IMR-90 (cell line): ENCODE results near the gene NPHP4. TPM values are rescaled to one million over a fixed set of nuclear protein-coding genes. Genes with fewer than 3 reads are reported as not detected.

Experiments used
- ATAC-seq: fragments of 200-7000 bp; cut with Tn5 transposase; 2 replicates; pipeline ENCODE4 v1.9.1; 2020; ENCODE audit warnings: low read depth, mild to moderate bottlenecking, moderate library complexity
- BruUV-seq: library from RNA; stranded (reverse); fragments of 400-500 nt; replicated peaks from 2 replicates; lab custom pipeline; 2021; lab: Mats Ljungman, UMichigan
- CTCF ChIA-PET: fragments of 300-600 bp; formaldehyde crosslinking; extraction: SDS; loops from one replicate; lab custom pipeline; 2021; ENCODE audit warnings: antibody characterized with exemption; lab: Yijun Ruan, JAX
- POLR2A ChIA-PET: fragments of 300-600 bp; sonication (Branson Sonifier 250); formaldehyde crosslinking; loops from one replicate; lab custom pipeline; 2022; ENCODE audit warnings: antibody characterized with exemption; ENCODE audit not compliant: unreplicated experiment; lab: Charles Lee
- DNase-seq: peaks from one replicate; pipeline ENCODE4 v3.0.0; 2013
- H2AFZ ChIP-seq: replicated peaks from 2 replicates; pipeline ENCODE3; 2013; ENCODE audit warnings: low read length, mild to moderate bottlenecking; ENCODE audit not compliant: poor library complexity
- H2AK5ac ChIP-seq: 2 replicates; pipeline ENCODE4 v1.6.1; 2013; ENCODE audit warnings: low read depth, low read length, inconsistent platforms
- H2AK9ac ChIP-seq: replicated peaks from 2 replicates; pipeline ENCODE3; 2013; ENCODE audit warnings: mild to moderate bottlenecking, low read depth, low read length, moderate library complexity; ENCODE audit not compliant: poor library complexity
- H2BK120ac ChIP-seq: 2 replicates; pipeline ENCODE4 v1.6.1; 2013; ENCODE audit warnings: low read depth, low read length, inconsistent platforms
- H2BK15ac ChIP-seq: 3 replicates; pipeline ENCODE4 v1.6.1; 2013; ENCODE audit warnings: low read depth, low read length, inconsistent platforms
- H2BK20ac ChIP-seq: 2 replicates; pipeline ENCODE4 v1.6.1; 2013; ENCODE audit warnings: low read depth, mild to moderate bottlenecking, inconsistent platforms, low read length, moderate library complexity
- H2BK5ac ChIP-seq: 2 replicates; pipeline ENCODE4 v1.6.1; 2013; ENCODE audit warnings: mild to moderate bottlenecking, low read depth, low read length, inconsistent platforms; ENCODE audit not compliant: poor library complexity, severe bottlenecking
- H3K14ac ChIP-seq: replicated peaks from 2 replicates; pipeline ENCODE4 v1.6.1; 2013; ENCODE audit warnings: low read depth, low read length, inconsistent platforms
- H3K18ac ChIP-seq: 2 replicates; pipeline ENCODE4 v1.6.1; 2013; ENCODE audit warnings: low read depth, low read length, control low read depth
- H3K23ac ChIP-seq: 2 replicates; pipeline ENCODE4 v1.6.1; 2013; ENCODE audit warnings: low read depth, low read length, inconsistent platforms
- H3K27ac ChIP-seq: 2 replicates; pipeline ENCODE4 v1.5.1; 2013; ENCODE audit warnings: mild to moderate bottlenecking, control low read depth, low read length; ENCODE audit not compliant: insufficient read depth
- H3K27me3 ChIP-seq: 2 replicates; pipeline ENCODE4 v1.6.1; 2013; ENCODE audit warnings: low read length; ENCODE audit not compliant: control insufficient read depth, insufficient read depth
- H3K36me3 ChIP-seq: 2 replicates; pipeline ENCODE4 v1.6.1; 2013; ENCODE audit warnings: low read length, mixed read lengths; ENCODE audit not compliant: control insufficient read depth, insufficient read depth
- H3K4ac ChIP-seq: 2 replicates; pipeline ENCODE4 v1.6.1; 2013; ENCODE audit warnings: low read depth, low read length, inconsistent platforms
- H3K4me1 ChIP-seq: 2 replicates; pipeline ENCODE4 v1.6.1; 2013; ENCODE audit warnings: low read length, mixed read lengths; ENCODE audit not compliant: control insufficient read depth, insufficient read depth
- H3K4me2 ChIP-seq: 2 replicates; pipeline ENCODE4 v1.6.1; 2013; ENCODE audit warnings: low read depth, mild to moderate bottlenecking, control low read depth, low read length, moderate library complexity
- H3K4me3 ChIP-seq: 2 replicates; pipeline ENCODE4 v1.5.1; 2013; ENCODE audit warnings: low read depth, mild to moderate bottlenecking, control low read depth, low read length, moderate library complexity; ENCODE audit not compliant: insufficient read depth
- H3K56ac ChIP-seq: 2 replicates; pipeline ENCODE4 v1.6.1; 2013; ENCODE audit warnings: low read length, inconsistent platforms; ENCODE audit not compliant: insufficient read depth; ENCODE audit errors: extremely low read depth
- H3K79me1 ChIP-seq, 2 experiments: 2 replicates each; pipeline ENCODE4 v1.6.1; 2013; ENCODE audit warnings: low read length in 2 of 2, inconsistent platforms in 1 of 2, low read depth in 1 of 2
- H3K9ac ChIP-seq: 2 replicates; pipeline ENCODE4 v1.6.1; 2013; ENCODE audit warnings: low read depth, low read length, control low read depth
- H3K9me1 ChIP-seq: 2 replicates; pipeline ENCODE4 v1.6.1; 2013; ENCODE audit warnings: low read length, inconsistent platforms; ENCODE audit not compliant: insufficient read depth
- H3K9me3 ChIP-seq: 2 replicates; pipeline ENCODE4 v1.6.1; 2013; ENCODE audit warnings: low read length; ENCODE audit not compliant: control insufficient read depth, insufficient read depth
- H4K20me1 ChIP-seq: 2 replicates; pipeline ENCODE4 v1.6.1; 2013; ENCODE audit warnings: low read length, inconsistent platforms; ENCODE audit not compliant: insufficient read depth
- H4K5ac ChIP-seq: 2 replicates; pipeline ENCODE4 v1.6.1; 2013; ENCODE audit warnings: mild to moderate bottlenecking, low read depth, low read length, control low read depth
- H4K8ac ChIP-seq, 2 experiments: 2 replicates each; pipeline ENCODE4 v1.6.1; 2013; ENCODE audit warnings: low read depth in 2 of 2, low read length in 2 of 2, control low read depth in 1 of 2, inconsistent platforms in 1 of 2
- H4K91ac ChIP-seq: 2 replicates; pipeline ENCODE4 v1.6.1; 2013; ENCODE audit warnings: low read depth, low read length, inconsistent platforms; ENCODE audit not compliant: insufficient read depth
- CTCF ChIP-seq: conservative IDR thresholded peaks from 2 replicates; pipeline ENCODE4 v1.5.1; 2012; ENCODE audit warnings: mild to moderate bottlenecking, low read depth, low read length, improper control_type of control experiment
- ELK1 ChIP-seq: fragments of 150-350 bp; IDR thresholded peaks from 2 replicates; pipeline ENCODE4 v1.6.1; 2016; ENCODE audit warnings: low read depth, mild to moderate bottlenecking, low read length, moderate library complexity, borderline replicate concordance
- FOS ChIP-seq: fragments of 150-350 bp; IDR thresholded peaks from 2 replicates; pipeline ENCODE4 v1.6.1; 2016; ENCODE audit warnings: low read depth, low read length
- MAZ ChIP-seq: IDR thresholded peaks from 2 replicates; pipeline ENCODE4 v1.6.1; 2012; ENCODE audit warnings: low read depth, mild to moderate bottlenecking, low read length, improper control_type of control experiment, moderate library complexity, borderline replicate concordance
- MXI1 ChIP-seq: IDR thresholded peaks from 2 replicates; pipeline ENCODE4 v1.6.1; 2012; ENCODE audit warnings: low read depth, mild to moderate bottlenecking, low read length, moderate library complexity, borderline replicate concordance
- USF2 ChIP-seq: fragments of 150-350 bp; IDR thresholded peaks from 2 replicates; pipeline ENCODE4 v1.6.1; 2017; ENCODE audit warnings: mild to moderate bottlenecking, antibody characterized with exemption, low read length, low read depth
- WGBS, 2 experiments: methylation state at CpG; one replicate each; pipeline versions ENCODE4 v1.1.5 to v1.1.7; 2013; ENCODE audit warnings: missing lambda C conversion rate in 2 of 2; ENCODE audit not compliant: insufficient read length in 1 of 2; ENCODE audit errors: extremely low coverage in 2 of 2; 5-methylcytosine and 5-hydroxymethylcytosine counted together
- dilution Hi-C: fragments of 300-500 bp; cut with HindIII; formaldehyde crosslinking; loops from one replicate; pipeline ENCODE4 v1.14.3; 2018; ENCODE audit warnings: low sequenced_read_pairs; ENCODE audit not compliant: unreplicated experiment
- in situ Hi-C: fragments of 300-500 bp; cut with MboI; formaldehyde crosslinking; loops from 3 replicates; pipeline ENCODE4 v1.14.3; 2019; ENCODE audit warnings: low sequenced_read_pairs, inconsistent platforms, mixed read lengths
- intact Hi-C: fragments of 100-400 bp; cut with micrococcal nuclease; formaldehyde crosslinking; loops from 2 replicates; pipeline ENCODE4 v1.10.0; 2022
- polyA plus RNA-seq, 3 experiments: library from polyadenylated mRNA; depleted of rRNA; stranded (reverse); fragments of >200 nt; gene quantifications; 2 replicates each; pipeline ENCODE4 v1.2.3, GENCODE V29; 2012; ENCODE audit warnings: low replicate concordance in 1 of 3
- total RNA-seq: library from RNA; depleted of rRNA; stranded (reverse); fragments of >200 nt; gene quantifications from 2 replicates; pipeline ENCODE4 v1.2.3, GENCODE V29; 2012

The NPHP4 gene
- total and polyA plus RNA-seq, 2 of the 4 experiments (the other 2 are of a cell fraction) = 2.0 to 5.5 TPM

- Histone ChIP-seq H3K27ac (no peak overlapping the region), H3K14ac (no peak overlapping the region), H2BK5ac (no peak overlapping the region), H3K56ac (no peak overlapping the region), H3K27me3 (no peaks in the 10 kb centered on the region), H3K4me3 (no peak overlapping the region), H3K4me2 (no peak overlapping the region), H4K91ac (no peak overlapping the region), H2BK20ac (no peak overlapping the region), H3K36me3 (peaks cover 4% of the 10 kb centered on the region), H2AK9ac (no peak overlapping the region), H2BK120ac (no peak overlapping the region), H3K9ac (no peak overlapping the region), H4K5ac (no peak overlapping the region), H3K4ac (no peak overlapping the region), H2AK5ac (no peak overlapping the region), H3K79me1 (no peaks in the 10 kb centered on the region), H2AFZ (no peak overlapping the region), H4K20me1 (no peaks in the 10 kb centered on the region), H3K9me3 (no peaks in the 10 kb centered on the region), H3K4me1 (no peaks in the 10 kb centered on the region), H3K18ac (no peak overlapping the region), H3K9me1 (no peaks in the 10 kb centered on the region; the same call in 1 of the 2 replicates), H2BK15ac (no peak overlapping the region), H4K8ac (no peak overlapping the region), H3K23ac (no peak overlapping the region)
- no peak for ATAC-seq
- intact Hi-C loops (no loop called here), dilution Hi-C loops (no loop called here), in situ Hi-C loops (loop anchor here (25.0 kb wide), 1 partner anchor 1304 kb away; the partner anchor contains the start of gene AJAP1)
- no TSS peak for BruUV-seq
- ChIA-PET CTCF (no interaction called here), POLR2A (no interaction called here)
- WGBS, 2 experiments = 64% methylated on average over 12 of the region's 17 CpGs; no CpG with 5 or more reads in 1 of the 2 experiments
- DNase-seq = no peak
- TF ChIP-seq FOS = no peak
- TF ChIP-seq MXI1 = no peak
- no peak for TF ChIP-seq USF2
- TF ChIP-seq MAZ = no peak
- no peak for TF ChIP-seq ELK1
- TF ChIP-seq CTCF = no peak
These were observed 25.6 kb downstream of the NPHP4 start for GRCh38 chr1:5966543-5967205.
